HG02610 (cell line): Measurements from ENCODE around the gene TNNI2.

Experiments
- ATAC-seq: cut with Tn5 transposase; IDR thresholded peaks from one replicate; pipeline ENCODE4 v1.9.1; 2021; ENCODE audit warnings: mild to moderate bottlenecking, moderate library complexity; ENCODE audit not compliant: unreplicated experiment

TNNI2 gene

DNA sequence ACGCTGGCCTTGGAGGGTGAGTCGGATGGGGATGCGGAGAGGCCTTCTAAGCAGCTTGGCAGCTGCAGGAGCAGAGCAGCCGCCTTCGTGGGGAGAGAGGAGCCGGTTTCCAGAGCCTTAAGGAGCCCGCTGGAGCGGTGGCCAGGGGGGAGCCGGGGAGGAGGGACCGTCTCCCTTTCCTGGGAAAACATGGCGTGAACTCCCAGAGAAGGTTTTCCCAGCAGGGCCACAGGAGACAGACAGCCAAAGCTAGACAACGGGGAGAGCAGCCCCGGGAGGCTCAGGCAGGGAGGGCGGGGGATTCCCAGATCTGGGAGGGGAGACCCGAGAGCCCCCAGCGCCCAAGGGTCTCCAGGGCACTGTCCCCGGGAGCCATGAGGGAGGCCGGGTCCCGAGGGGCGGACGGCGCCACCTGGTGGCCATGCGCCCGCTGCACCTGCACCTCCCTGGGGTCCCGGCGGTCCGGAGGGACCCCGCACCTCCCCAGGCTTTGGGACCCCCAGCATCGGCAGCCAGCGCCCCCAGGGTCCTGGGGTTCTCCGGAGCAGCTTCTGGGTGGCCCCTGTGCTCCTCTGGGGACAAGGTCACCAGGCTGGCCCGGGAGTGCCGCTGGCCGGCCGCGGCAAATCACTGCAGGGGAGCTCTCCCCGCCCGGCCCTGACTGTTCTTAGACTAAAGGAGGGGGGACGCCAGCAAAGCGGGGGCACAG, 6.4 kb upstream of the TNNI2 start:
- no peak for ATAC-seq

DNA sequence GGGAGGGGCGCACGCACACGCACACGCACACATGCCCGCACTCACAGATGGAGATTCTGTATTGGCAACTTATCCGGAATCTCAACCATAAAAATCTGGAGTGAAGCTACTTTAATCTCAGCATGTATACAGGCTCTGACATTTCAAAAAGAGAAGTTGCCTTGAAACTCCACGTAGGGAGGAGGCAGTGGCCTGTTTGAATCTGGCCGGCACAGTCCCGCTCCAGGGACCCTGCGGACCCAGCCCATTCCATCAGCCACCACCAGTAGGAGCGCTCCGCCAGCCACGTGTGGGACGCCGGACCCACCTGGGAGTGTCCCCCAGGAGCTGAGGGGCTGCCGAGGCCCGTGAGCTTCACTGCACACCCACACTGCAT, 5.9 kb upstream of the TNNI2 start:
- ATAC-seq = no peak

DNA sequence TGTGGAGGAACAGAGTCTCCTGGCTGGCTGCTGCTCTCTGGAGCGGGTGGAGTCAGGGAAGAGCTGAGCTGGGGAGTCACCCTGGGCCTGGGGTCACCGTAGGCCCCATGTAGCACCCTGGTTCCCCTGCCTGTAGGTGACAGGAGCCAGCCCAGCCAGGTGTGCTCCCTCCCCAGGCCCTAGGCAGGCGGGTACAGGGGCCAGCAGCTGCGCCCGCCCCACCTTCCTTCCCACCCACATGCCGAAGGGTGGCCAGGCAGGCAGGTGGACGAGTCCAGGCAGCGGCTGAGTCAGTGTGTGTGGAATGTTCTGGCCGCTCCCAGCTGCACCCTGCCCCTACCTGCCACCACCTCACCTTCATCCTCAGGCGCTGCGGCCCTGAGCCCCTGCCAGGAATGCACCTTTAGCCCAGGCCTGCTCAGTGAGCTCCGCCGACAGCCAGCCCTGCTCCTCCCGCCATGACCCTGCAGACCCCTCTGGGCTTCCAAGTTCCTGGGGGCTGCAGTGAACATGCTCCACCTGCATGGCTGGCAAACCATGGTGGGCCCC, 4.6 kb upstream of the TNNI2 start:
- no peak for ATAC-seq

DNA sequence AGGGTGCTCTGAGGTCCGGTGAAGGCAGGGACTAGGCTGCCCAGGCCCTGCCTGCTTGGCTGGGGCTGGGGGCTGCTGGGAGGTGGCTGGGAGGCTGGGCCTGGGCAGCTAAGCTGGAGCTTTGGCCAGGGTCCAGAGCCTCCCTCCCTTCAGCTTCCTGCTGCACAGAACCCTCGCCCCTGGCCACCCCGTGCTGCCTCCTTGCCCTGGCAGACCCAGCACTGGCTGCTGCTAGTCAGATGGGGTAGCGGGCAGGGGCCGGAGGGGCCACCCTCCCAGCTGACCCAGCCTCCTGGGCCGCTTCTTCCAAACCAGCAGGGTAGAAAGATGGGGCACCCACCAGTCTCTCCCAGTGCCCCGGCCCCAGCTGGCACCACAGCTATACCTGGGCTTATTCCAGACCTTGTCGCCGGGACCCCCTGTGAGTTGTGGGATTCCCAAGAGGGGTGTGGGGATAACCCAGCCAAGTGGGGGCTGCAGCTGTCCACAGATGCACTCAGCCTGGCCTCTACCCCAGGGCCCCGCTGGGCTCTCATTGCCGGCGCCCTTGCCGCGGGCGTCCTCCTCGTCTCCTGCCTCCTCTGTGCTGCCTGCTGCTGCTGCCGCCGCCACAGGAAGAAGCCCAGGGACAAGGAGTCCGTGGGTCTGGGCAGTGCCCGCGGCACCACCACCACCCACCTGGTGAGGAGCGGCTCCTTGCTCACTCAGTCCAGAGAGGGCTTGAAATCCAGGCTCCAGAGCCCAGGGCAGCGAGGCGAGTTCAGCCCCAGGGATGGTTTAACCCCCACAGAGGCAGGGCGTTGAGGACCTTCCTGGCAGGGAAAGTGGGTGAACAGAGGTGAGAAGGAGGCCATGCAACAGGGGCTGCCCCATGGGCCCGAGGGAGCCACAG, 3.8 kb upstream of the TNNI2 start, which contains the start of gene SYT8:
TSS of gene SYT8 (plus strand) at position 212 of the 892 bp plus-strand sequence. CDS start at position 328, 116 bp downstream.
- ATAC-seq = no peak

DNA sequence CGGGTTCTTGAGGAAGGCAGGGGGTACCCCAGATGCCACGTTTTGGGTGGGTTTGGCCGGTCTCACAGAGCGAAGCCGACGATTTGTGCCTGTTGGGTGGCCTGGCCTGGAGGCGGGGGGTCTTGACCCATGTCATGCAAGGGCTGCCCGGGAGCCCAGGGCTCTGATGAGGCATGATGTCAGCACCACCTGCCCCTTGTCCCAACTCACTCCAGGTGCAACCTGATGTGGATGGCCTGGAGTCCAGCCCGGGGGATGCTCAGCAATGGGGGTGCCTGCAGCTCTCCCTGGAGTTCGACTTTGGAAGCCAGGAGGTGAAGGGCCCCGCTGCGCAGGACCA, 3.1 kb upstream of the TNNI2 start:
- no peak for ATAC-seq

DNA sequence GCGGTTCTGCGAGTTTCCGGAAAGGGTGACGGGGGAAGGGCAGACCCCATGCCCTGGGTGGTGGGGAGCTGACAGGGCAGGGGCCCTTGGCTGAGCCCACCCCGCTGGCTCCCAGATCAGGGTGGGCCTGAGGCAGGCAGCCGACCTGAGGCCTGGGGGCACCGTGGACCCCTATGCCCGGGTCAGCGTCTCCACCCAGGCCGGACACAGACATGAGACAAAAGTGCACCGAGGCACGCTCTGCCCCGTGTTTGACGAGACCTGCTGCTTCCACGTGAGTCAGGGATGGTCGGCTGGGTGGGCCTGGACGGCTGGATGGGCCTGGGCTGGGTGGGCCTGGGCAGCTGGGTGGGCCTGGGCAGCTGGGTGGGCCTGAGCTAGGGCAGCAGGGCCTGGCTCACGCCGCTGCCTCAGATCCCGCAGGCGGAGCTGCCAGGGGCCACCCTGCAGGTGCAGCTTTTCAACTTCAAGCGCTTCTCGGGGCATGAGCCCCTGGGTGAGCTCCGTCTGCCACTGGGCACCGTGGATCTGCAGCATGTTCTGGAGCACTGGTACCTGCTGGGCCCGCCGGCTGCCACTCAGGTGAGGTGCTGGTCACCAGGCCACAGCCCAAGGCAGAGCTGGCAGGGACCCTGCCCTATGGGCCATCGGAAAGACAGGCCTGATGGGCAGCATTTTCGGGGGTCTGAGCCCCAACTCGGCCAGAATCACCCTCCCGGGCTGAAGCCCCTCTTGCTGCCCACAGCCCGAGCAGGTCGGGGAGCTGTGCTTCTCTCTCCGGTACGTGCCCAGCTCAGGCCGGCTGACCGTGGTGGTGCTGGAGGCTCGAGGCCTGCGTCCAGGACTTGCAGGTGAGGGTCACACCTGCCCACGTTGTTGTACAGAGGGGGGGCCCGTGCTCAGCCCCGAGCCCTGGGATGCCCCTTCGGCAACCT, 2.5 kb upstream of the TNNI2 start:
- no peak for ATAC-seq

DNA sequence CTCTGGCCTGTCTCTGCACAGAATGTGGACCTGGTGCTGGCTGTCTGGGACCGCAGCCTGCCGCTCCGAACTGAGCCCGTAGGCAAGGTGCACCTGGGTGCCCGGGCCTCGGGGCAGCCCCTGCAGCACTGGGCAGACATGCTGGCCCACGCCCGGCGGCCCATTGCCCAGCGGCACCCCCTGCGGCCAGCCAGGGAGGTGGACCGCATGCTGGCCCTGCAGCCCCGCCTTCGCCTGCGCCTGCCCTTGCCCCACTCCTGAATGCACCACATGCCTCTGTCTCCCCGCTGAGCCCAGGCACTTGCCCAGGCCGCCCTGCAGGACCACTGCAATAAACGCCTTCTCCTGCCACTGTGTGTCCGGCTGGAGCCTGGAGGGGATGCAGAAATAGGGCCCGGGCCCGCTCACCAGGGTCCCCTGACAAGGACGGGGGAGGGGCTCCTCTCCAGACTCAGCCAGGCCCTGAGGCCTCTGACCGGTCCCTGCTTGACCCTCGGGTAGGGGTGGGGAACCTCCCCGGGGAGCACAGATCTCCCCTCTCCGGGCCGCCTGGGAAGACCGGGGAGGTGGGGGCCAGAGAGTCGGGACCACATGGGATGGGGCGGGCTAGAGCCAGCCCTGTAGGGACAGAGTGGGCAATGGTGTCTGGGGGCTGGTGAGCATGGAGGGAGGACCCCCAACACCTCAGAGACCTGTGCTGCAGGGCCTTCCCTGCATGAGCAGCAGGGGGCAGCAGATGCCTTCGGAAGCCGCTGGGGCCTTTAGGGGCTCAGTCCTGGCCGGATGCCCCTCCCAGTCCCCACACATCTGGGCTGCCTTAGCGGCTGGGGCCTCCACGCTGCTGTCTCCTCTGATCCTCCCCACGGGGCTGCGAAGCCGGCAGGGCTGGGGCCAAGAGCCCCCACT, 1.4 kb upstream of the TNNI2 start:
- no peak for ATAC-seq

DNA sequence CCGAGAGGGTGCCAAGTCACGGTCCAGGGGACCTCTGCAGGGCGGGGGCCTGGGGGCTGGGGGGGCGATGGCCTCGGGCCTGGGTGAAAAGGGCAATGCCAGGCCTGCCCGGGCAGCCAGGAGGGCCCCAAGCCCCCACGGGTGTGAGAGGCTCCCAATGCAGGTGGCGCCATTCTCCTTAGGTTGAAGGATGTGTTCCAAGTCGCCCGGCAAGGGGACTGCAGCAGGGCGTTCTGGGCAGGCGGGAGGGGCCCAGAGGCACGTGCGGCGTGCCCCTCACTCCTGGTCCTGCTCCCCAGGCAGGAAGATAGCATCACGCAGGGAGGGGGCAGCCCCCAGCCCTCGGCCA, 730 bp upstream of the TNNI2 start:
- ATAC-seq = no peak

DNA sequence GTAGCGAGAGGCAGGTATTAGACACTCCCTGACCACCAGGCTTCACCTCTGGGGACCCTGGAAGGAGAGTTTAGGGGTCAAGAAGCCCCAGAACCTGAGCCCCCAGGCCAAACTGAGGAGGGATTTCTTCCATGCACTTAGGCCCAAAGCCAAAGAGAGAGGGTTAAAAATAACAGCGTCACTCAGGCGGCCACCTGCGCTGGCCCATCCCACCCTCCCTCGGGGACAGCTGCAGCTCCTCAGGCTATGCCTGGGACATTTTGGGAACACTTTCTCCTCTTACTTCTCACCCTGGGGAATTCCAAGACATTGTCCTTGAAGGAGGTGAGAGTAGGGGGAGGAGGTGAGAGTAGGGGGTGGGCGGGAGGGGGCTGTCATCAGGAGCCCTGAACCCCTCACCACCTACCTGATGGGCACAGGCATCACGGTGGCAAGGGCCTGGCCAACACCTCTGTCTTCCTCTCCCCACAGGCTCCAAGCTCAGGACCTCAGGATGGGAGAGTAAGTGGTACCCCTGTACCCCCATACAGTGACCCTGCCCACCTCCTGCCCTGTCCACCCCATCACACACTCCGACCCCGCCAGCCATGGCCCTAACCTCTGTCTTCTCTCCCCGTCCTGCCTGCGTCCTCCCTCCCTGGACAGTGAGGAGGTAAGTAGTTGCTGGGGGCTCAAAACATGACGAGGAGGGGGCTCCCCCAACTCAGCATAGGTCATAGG, 583 bp downstream of the TNNI2 start:
- ATAC-seq = no peak

DNA sequence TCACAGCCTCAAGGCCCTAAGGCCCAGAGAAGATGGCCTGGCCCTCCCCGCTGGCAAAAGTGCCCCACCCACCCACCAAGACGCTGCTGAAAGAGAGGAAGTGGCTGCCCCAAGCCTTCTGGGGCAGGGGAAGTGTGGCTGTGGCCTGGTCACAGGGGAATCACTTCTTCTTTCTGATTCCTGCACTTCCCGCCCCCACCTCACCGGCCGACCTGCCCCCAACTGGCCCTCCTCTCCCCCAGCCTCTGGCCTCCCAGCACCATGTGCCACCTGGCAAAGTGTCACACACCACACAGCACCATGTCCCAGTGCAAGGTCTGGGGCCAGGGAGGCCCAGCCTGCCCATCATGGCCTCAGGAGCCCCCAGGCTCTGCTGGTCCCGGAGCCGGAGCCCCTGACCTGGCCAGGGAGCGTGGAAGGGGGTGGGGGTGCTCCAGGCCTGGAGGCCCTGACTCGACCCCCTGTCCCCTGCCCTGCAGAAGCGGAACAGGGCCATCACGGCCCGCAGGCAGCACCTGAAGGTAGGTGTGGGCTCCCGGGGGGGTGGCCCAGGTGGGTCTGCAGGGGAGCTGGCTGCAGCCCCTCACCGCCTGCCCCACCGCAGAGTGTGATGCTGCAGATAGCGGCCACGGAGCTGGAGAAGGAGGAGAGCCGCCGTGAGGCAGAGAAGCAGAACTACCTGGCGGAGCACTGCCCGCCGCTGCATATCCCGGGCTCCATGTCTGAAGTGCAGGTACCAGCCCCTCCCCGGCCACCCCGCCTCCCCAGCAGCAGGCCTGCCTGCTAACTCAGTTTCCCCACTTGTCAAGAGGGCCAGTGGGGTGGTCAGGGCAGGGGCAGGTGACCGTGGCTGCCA, 1.4 kb downstream of the TNNI2 start:
- ATAC-seq = peak; percentile 34

DNA sequence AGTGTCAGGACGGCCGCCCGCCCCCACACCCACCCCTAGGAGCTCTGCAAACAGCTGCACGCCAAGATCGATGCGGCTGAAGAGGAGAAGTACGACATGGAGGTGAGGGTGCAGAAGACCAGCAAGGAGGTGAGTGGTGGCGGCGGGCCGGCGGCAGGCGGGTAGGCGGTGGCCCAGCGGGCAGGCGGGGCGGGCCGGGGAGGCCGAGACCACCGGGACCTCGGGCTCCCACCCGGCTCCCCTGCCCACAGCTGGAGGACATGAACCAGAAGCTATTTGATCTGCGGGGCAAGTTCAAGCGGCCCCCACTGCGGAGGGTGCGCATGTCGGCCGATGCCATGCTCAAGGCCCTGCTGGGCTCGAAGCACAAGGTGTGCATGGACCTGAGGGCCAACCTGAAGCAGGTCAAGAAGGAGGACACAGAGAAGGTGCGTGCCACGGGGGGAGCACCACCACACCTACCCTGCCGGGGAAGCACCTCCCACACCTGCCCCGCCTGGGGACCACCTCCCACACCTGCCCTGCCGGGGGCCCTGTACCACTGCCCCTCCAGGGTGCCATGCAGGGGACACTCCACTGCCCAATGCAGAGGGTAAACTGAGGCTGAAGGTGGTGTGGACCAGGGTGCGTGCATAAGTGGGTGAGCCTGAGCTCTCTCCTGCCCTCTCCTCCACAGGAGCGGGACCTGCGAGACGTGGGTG, 2.1 kb downstream of the TNNI2 start:
- ATAC-seq = no peak

DNA sequence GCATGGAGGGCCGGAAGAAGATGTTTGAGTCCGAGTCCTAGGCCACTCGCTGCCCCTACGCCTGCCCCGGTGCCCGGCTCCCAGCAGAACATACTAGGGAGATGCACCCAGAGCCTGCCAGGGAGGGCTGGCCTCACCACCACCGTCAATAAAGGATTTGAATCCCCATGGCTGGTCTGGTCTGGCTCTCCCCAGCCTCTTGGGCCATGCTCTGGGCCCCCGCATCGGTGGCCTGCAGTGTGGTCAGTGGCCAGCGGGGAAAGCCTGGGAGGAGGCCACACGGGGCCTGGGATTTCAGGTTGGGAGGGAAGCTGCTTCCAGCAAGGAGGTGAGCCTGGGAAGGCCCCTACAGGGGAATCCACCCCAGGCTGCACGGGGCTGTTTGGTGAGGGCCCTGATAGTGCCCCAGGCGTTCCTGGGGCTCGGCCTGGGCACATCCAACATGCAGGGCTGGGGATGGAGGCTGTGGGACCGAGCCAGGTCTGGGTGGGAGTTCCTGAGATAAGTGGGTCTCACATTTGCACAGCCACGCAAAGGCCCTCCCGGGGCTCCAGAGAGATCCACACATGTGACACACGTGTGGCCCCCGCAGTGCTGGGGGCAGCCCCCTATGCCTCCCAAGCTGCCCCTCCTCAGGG, 2.8 kb downstream of the TNNI2 start:
- no peak for ATAC-seq

DNA sequence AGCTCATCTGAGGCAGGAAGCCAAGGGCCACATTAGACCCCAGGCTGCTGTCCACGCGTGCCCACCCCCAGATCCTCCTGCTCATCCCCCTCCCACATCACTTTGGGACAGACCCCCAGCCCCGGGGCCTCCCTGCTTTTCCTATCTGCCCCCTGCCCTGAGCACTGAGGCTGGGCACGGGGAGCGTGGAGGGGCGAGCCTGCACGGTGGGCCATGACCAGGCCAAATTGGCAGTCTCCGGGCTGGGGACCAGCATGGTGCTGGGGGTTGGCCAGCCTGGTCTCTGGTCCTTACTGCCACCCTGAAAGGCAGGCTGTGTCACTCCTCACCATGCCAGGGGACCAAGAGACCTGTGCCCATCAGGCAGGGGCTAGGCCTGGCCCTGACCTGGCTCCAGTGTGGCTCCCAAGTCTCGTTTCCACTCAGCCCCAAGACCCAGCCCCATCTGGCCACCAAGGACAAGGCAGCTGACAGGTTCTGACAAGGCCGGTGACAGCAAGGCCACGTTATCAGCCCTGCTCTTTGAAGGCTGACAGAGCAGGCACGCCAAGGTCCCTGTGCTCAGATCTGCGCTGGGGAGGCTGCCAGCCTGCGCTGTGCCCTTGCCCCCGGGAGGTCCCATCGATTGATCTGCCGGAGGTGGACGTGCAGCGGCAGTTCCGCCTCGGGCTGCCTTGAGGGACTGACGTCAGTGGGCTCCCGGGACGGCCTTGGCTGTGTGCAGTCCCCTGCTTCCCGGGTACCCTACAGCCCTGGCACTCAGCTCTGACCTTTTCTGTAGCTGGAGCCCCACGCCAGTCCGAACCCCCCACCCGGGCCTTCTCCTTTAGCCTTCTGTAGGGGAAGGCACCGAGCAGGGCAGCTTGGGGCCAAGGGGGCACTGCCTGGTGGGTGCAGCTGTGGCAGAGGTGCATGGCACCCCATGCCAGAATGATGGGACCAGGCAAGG, 3.6 kb downstream of the TNNI2 start:
- no peak for ATAC-seq

DNA sequence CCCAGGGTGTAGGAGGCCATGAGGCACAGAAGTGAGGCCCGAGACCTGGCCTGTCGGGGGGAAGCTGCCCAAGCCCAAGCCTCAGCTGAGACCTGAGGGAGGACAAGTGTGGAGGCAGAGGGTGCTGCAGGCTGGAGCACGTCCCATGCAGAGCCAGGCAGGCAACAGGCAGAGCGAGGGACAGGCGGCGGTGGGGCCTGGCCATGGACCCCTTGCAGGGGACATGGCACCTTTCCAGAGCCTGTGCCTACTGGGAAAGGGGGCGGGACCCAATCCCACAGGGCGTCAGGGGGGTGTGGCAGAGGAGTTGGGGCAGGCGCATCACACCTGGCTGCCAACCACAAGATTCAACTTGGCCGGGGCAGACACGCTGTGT, 4.3 kb downstream of the TNNI2 start:
- ATAC-seq = no peak

DNA sequence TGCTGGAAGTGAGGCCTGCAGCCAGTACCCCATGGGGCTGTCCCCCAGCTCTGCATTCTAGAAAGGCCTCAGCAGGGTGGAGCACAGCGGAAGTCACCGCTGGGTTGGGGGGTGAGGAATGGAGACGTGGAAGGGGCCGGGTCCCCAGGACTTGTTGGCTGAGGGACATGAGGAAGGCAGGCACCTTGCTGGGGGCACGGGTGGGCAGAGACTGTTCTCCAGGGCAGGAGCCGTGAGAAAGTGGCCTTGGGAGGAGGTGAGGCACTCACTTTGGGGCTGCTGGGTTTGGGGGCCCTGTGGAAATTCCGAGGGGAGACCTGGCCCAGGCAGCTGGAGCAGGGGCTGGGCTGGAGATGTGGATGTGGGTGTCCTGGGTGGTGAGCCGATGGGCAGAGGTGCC, 5.0 kb downstream of the TNNI2 start:
- ATAC-seq = no peak
